WERI-Rb-1 (cell line): ENCODE measurements around the gene PTPRD.

Source experiments
- DNase-seq: peaks from one replicate; pipeline ENCODE4 v3.0.0-alpha.2; 2020
- H3K27ac ChIP-seq: fragments of 250-450 bp; sonication (Bioruptor Pico); 2 replicates; pipeline ENCODE4 v1.5.1; 2020; ENCODE audit warnings: mild to moderate bottlenecking, moderate library complexity
- H3K27me3 ChIP-seq: fragments of 250-450 bp; sonication (Bioruptor Pico); 2 replicates; pipeline ENCODE4 v1.5.1; 2021; ENCODE audit warnings: mild to moderate bottlenecking, low read depth, moderate library complexity; ENCODE audit not compliant: insufficient read depth, severe bottlenecking
- H3K36me3 ChIP-seq: fragments of 250-450 bp; sonication (Bioruptor Pico); 2 replicates; pipeline ENCODE4 v1.5.1; 2020; ENCODE audit warnings: mild to moderate bottlenecking, moderate library complexity
- H3K4me3 ChIP-seq: 2 replicates; pipeline ENCODE4 v1.5.1; 2011; ENCODE audit warnings: low read depth, mild to moderate bottlenecking, control low read depth, low read length
- H3K9me3 ChIP-seq: fragments of 250-450 bp; sonication (Bioruptor Pico); 2 replicates; pipeline ENCODE4 v1.5.1; 2021; ENCODE audit warnings: mild to moderate bottlenecking, moderate library complexity; ENCODE audit not compliant: severe bottlenecking
- CTCF ChIP-seq: IDR thresholded peaks from 2 replicates; pipeline ENCODE4 v1.5.1; 2011; ENCODE audit warnings: low read depth, mild to moderate bottlenecking, control low read depth, inconsistent platforms, low read length

Gene PTPRD

GRCh38 chr9:8668751-8669150, 1944.1 kb downstream of the PTPRD start:
- H3K9me3 ChIP-seq, result no peaks in the 10 kb centered on the region
- TF ChIP-seq CTCF, result no peak
- no peak overlapping the region for H3K27ac ChIP-seq
- DNase-seq, result peak; percentile 50
- no peaks in the 10 kb centered on the region for H3K27me3 ChIP-seq
- no peak overlapping the region for H3K4me3 ChIP-seq
- no peaks in the 10 kb centered on the region for H3K36me3 ChIP-seq

GRCh38 chr9:8668231-8668630, 1944.6 kb downstream of the PTPRD start:
- H3K27me3 ChIP-seq, result no peaks in the 10 kb centered on the region
- TF ChIP-seq CTCF, result no peak
- no peaks in the 10 kb centered on the region for H3K9me3 ChIP-seq

GRCh38 chr9:8666060-8666459, 1946.7 kb downstream of the PTPRD start:
- DNase-seq, result no peak
- Histone ChIP-seq H3K36me3 (no peaks in the 10 kb centered on the region), H3K27me3 (no peaks in the 10 kb centered on the region), H3K4me3 (no peak overlapping the region), H3K27ac (no peak overlapping the region), H3K9me3 (no peaks in the 10 kb centered on the region)
- no peak for TF ChIP-seq CTCF

More at GRCh38 chr9:8668231-8668630, 1944.6 kb downstream of the PTPRD start:
- no peak overlapping the region for H3K27ac ChIP-seq
- DNase-seq, result no peak
- no peaks in the 10 kb centered on the region for H3K36me3 ChIP-seq
- H3K4me3 ChIP-seq, result no peak overlapping the region

- no peak for TF ChIP-seq CTCF
- no peak overlapping the region for H3K4me3 ChIP-seq
- no peak overlapping the region for H3K27ac ChIP-seq
- H3K9me3 ChIP-seq, result no peaks in the 10 kb centered on the region
- no peaks in the 10 kb centered on the region for H3K27me3 ChIP-seq
- H3K36me3 ChIP-seq, result no peaks in the 10 kb centered on the region
- no peak for DNase-seq
These were observed 1952.4 kb downstream of the PTPRD start for GRCh38 chr9:8660383-8660782.

- no peaks in the 10 kb centered on the region for H3K9me3 ChIP-seq
- no peak for DNase-seq
- H3K27ac ChIP-seq, result no peak overlapping the region
- no peak overlapping the region for H3K4me3 ChIP-seq
- no peaks in the 10 kb centered on the region for H3K36me3 ChIP-seq
- no peaks in the 10 kb centered on the region for H3K27me3 ChIP-seq
- no peak for TF ChIP-seq CTCF
These were observed 1953.7 kb downstream of the PTPRD start for GRCh38 chr9:8659108-8659507.

- no peak for TF ChIP-seq CTCF
- DNase-seq, result no peak
- Histone ChIP-seq H3K27ac (no peak overlapping the region), H3K9me3 (no peaks in the 10 kb centered on the region), H3K4me3 (no peak overlapping the region), H3K27me3 (no peaks in the 10 kb centered on the region), H3K36me3 (no peaks in the 10 kb centered on the region)
These were observed 1957.7 kb downstream of the PTPRD start for GRCh38 chr9:8655071-8655470.
